HG02981 (cell line): Measurements from ENCODE around the gene CPED1.
A peak's percentile ranks its signal among the peaks of the same experiment; 100 is the strongest.
"Not testable (repeated sequence)": the region's sequence is repeated elsewhere in the genome, so short reads cannot be mapped to it uniquely, and the experiment has no call there.

Experiments used
- ATAC-seq: cut with Tn5 transposase; IDR thresholded peaks from one replicate; pipeline ENCODE4 v1.9.1; 2021; ENCODE audit warnings: mild to moderate bottlenecking, moderate library complexity; ENCODE audit not compliant: unreplicated experiment

The CPED1 gene

DNA sequence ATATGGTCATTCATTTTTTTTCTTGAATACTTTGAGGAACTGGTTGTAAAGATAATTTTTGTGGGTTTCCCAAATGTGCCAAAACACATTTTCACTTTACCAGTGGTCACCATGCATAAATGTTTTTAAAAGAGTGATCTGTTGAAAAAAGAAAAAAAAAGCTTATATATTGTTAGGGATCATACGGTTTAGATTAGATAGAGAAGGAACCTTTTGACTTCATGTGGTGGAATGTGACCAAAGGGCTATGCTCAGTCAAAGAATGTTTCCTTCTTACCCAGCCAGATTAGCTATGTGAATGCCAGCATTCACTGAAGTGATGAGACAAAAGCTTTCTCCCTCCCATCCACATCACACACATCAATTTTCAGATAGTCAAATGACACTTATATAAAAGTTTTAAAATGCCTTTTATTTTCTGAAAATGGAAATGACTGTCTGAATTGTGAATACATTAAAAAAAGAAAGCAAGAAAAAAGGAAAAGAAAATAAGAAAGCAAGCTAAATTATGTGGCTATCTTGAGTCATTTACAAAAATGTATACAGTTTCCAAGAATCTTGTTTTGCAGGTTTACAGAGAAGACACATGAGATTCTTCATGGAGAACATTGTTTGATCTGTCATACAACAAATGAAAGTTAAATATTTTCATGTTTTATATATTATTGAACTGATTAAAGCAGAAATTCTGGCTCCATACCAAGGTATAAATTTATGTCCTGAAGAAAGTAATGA lies 8.6 kb upstream of the CPED1 start:
- no peak for ATAC-seq

GRCh38 chr7:120981117-120981516 lies 7.4 kb upstream of the CPED1 start:
- ATAC-seq, result no peak

GRCh38 chr7:120981888-120982615 lies 6.5 kb upstream of the CPED1 start:
- no peak for ATAC-seq

- ATAC-seq, result not testable (repeated sequence)
These were observed 4.9 kb upstream of the CPED1 start for GRCh38 chr7:120983592-120983991.

DNA sequence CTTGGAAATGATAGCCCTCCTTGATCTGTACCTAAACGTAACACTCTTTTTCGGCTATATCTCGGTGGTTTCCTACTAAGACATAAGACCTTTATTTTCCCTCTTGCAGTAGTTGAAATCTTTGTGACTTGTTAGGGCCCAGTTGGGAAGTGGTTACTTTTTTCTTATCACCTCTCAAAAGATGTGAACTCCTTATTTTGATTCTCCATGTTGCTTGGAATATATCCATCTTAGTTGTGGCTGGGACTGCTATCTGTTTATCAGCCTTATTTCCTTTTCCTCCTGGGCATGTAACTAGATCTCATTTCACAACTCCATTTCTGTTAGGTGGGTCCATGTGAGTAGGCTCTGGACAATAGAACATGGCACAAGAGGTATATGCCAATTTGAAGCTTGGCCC lies 4.1 kb upstream of the CPED1 start:
- ATAC-seq, result no peak

DNA sequence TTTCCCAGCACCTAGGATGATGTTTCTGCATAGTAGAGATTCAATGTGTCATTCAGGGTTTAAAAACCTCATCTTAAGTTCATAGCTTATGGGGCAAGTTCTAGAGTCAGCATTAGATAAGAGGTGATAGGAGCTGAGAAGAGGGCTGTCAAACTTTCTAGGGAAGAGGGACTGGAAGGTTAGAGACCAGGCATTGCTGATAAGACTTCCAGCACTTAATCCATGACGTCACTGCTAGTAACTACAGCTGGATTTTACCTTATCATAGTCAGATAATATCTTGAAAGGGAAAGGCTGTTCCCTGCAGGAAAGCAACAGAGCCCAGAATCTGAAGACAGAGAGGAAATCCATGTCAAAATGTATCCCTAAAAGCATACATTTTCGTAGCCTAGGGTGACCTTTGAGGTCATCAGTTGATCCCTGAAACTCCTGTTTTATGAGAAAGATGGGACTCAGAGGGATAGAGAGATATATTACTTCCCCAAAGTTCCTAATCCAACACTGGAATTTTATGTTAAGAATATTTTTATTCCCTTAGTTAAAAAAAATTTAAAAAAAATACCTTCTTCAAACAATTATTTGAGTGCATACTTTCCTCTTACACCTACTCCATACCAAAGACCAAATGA lies 3.3 kb upstream of the CPED1 start:
- no peak for ATAC-seq

DNA sequence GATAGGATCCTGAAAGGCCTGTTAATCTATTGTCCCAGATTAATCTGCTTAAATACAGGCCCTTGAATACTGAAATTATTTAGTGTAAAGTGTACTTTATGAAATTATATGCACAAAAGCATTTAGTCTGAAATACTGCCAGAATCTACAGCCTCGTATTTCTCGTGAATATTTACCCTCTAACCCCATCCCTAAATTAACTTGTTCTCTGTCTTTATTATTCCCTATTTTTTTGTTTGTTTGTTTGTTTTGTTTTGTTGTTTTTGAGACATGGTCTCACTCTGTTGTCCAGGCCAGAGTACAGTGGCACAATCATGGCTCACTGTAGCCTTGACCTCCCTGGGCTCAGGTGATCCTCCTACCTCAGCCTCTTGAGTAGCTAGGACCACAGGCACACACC lies 2.7 kb upstream of the CPED1 start:
- no peak for ATAC-seq

DNA sequence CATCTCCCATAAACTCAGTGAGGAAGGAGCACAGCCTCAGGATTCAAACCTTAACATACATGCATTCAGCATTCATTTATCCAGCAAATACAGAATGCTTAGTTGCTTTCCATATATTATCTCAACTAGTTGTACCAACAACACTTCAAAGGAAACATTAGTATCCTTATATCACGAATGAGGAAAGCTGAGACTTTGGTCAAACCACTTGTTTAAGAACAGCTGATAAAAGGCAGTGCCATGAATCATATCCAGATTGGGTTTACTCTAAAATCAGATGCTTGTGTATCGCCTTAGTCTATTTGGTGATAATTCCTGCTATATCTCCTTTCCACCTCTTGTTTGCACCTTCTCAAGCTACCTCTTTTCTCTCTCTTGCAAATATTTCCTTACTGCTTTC lies 1.9 kb upstream of the CPED1 start:
- no peak for ATAC-seq

- no peak for ATAC-seq
These were observed 1.2 kb upstream of the CPED1 start for GRCh38 chr7:120987280-120987679.

DNA sequence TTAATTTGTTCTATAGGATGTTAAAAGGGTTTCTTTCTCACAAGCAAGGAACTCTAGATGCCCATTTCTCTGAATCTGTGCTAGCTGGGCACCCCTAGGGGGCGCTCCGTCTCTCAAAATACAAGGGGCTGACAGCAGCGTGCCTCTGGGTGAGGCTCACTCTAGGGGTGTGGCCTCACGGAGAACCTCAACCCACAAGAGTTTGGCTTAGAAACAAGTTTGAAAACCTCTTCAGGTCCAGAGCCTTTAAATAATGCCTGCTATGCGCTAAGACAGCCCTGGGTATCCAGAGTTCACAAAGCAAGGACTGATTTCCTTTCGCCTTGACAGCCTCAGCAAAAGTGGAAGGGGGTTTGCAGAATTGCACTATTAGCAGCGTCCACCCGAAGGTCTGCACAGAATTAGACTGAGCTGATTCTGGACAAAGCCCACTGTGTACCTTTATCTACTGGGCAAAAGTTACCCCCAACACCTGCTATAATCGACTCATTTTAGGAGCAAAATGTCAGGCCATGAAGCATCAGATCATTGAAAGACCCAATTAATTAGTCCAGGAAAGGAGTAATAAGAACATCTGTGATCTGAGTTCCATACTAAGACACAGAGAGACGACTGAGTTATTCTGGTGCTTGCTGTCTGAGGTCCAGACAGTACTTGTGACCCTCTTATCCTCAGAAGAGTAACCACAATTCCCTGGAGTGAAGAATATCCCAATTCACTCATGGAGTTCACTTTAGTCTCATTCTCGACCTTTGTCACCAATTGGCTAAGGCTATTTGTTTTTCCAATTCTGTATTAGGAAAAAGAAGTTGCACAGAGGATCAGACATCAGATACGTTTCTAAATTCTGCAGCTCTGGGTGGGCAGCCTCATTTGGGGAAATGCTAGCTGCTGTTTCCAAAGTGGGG lies 574 bp upstream of the CPED1 start:
- peak; percentile 92 for ATAC-seq

DNA sequence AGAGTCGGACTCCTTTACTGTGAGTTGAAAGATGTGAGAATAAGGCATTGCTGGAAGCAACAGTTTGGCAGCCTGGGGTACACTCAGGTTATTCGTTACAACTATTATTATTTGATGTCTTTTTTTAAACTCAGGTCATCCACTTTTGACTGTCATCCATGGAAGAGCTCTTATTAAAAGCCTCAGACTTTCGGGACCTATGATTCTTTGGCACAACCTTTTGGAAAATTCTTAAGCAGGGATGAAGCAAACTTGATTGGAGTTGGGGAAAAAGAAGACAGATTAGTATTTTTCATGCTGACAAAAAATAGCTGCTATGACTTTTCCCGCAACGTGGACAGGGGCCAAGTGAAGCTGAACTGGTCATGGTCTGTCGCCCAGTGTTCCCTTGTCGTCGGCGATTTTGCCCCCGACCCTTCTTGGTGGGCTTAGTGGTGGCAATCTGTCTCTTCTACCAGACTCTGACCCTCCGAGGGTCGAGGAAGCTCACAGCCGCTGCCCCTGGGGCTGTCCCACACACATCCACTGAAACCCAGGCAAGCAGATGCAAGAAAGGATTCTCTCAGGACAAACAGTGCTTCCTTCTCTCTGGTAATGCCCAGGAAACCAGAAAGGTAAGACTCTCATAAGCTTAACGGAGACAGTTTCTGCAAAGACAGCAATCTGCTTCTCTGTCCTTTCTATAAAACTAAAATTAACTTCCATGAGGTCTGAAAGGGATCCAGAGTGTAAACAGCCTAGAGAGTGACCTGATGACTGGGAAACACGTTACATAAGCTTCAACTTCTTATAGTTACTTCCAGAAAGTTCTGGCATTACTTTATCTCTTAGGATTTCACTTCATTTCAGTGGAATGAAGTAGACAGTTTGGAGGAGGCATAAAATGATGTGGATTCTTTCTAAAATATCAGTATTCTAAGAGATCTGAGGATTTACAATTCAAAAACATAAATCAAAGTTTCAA lies 1.0 kb downstream of the CPED1 start:
- ATAC-seq, result no peak

DNA sequence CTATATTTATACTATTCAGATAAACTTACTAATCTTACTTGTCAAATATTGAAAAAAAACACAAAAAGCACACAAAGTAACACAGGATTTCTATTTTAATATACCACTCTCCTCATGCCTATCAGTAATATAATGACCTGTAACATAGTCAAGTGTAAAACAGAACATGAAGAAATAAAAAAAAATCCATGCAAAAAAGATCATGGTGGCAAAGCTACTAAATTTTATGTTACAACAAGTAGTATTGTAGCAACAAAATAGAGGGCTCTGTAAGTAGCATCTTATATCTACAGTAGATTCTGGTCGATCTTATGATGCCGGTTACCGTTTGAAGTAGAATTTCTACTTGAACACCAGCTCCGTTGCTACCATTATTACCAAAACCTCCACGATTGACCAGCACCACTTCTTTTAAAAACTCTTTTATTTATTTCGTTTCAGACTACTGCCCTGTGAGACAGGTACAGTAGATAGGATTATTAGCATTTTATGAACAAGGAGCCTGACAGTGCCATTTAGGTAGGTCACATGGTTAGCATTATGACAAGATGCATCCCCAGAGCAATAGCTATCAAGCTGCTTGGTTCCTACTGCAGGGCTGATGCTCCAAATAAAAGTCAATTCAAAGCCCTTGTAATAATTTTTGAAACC lies 2.1 kb downstream of the CPED1 start:
- no peak for ATAC-seq

GRCh38 chr7:120991161-120991560 lies 2.6 kb downstream of the CPED1 start:
- ATAC-seq, result peak; percentile 29

GRCh38 chr7:120991581-120991980 lies 3.1 kb downstream of the CPED1 start:
- no peak for ATAC-seq

DNA sequence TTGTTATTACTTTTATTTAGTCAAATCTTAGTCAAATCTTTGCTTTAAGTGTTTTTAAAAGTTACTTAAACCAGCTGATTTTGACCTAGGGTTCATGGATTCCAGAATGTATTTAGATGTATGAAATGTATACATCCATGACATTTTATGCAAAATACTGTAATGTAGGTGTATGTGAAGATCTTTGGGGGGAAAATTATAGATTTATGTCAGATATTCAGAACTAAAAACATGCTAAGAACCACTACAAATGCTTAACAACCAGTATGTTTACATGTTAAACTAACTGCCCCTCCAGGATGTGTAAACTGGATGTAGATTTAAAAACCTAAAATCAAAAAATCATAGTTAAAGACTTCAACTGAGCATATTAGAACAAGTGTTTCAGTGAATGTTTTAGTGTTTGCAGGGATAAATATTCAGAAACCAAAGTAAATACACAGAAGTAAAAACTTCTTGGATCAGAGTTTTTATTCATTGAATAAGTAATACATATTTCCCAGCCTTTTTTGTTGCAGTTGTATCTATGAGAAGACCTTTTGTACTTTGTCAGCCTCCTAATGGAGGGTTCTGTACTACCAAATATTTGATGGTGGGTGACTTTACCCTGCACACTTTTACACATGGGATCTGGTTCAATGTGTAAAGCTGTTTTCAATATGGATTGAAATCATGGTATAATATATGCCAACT lies 3.9 kb downstream of the CPED1 start:
- ATAC-seq, result no peak

DNA sequence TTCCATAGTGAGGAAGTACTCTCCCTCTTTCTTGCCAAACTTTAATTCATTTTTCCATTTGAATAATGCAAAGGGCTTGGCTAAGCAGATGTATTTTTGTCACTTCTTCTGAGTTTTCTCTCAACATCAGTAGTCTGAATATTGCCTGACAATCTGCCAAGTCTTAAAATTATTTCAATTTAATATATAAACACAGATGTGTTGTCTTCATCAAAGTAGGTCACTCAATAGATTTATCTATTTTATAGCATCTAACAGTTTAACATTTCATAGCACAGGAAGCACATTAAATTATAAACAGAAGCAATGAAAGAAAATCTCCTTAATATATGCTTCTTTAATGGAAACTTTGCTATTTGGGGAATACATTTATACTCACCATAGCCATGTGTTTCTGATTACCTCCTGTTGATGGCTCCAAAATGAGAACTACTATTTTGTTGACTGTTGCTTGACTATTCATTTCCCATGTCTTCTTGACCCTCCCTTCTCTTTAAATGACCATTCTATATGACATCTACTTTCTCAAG lies 4.5 kb downstream of the CPED1 start:
- ATAC-seq, result no peak

DNA sequence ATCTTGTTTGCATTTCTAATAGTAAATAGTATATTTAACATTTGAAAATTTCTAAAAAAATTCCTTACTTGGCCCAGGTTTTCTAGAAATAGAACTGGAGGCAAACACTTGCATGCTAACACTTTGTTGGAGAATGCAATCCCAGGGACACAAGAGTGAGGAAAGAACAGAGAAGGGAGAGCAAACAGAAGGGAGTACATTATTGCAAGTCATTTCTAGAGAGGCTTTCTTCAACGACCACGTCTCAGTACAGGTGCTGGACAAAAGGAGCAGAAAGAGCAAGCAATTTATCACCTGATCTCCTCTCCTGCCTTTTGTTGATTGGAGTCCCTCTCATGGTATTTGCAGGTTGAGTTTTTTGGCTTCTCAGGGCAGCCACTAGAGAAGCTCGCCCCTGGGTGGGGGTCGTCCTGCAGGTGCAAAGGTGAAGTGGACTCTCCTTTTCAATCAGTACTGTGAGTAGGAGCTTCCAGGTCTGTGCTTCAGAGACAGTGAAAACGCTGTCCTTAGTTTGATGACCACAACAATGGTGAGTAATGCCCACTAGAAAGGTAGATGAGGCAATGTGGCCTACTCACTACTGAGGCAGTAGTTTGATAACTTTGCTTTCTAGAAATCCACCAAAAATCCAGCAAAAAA lies 5.2 kb downstream of the CPED1 start:
- ATAC-seq, result no peak
